ENCODE measurements around the gene VSTM5.

DNA sequence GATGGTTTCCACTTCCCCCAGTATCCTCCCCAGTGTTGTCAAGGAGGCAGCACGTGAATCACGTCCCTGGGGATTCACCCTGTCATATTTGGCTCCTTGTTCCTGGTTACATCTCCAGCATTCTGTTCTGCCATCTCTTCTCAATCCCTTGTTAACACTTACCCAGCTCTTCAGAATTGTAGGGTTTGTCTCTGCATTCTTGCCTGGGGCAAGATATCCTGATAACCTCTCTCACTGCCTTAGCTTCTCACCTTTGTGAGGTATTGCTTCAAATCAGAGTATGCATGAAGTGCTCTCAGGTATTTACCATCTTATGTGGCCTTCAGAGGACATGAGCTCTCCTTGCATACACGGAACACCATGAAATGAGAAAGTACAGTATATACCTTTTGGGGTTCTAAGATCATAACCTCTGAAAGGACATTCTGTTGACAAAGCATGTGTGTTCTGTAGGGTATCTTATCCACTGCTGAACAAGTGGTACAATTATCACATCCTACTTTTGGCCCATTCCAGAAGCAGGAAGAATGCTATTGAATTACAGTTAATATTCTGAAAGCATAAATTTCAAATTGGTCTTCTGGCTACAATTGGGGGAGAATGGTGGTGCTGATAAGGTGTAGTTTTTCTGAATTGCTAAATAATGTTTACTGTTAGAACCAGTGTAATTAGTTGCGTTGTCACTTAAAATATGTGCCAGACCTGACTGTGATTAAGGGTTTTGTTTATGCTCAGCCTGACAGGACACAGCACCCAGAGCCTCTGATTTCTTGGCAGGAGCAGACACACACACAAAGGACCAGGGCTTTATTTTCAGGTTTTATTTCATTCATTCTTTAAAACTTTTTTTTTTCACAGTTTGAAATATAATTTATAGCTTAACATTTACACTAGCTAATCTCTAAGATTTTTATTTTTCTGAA is 32.7 kb downstream of the VSTM5 start:
- TF ChIP-seq, protein P1, sequence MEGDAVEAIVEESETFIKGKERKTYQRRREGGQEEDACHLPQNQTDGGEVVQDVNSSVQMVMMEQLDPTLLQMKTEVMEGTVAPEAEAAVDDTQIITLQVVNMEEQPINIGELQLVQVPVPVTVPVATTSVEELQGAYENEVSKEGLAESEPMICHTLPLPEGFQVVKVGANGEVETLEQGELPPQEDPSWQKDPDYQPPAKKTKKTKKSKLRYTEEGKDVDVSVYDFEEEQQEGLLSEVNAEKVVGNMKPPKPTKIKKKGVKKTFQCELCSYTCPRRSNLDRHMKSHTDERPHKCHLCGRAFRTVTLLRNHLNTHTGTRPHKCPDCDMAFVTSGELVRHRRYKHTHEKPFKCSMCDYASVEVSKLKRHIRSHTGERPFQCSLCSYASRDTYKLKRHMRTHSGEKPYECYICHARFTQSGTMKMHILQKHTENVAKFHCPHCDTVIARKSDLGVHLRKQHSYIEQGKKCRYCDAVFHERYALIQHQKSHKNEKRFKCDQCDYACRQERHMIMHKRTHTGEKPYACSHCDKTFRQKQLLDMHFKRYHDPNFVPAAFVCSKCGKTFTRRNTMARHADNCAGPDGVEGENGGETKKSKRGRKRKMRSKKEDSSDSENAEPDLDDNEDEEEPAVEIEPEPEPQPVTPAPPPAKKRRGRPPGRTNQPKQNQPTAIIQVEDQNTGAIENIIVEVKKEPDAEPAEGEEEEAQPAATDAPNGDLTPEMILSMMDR (IDR thresholded peaks at IDR 0.05; ENCODE audit: low read depth, low read length, poor library complexity, severe bottlenecking), result no peak
- TF ChIP-seq EZH2phosphoT487 (IDR thresholded peaks at IDR 0.05; ENCODE audit: borderline replicate concordance, low read length), result no peak

Data from DOHH2 (cell line).